Activated T-cell treated with anti-CD3 and anti-CD28 coated beads, Interleukin-2, amount 50 U/mL, for 4 hours (primary cell): ENCODE measurements around the gene MAP3K7CL. TPM values are rescaled to one million over a fixed set of nuclear protein-coding genes. Genes with fewer than 3 reads are reported as not detected.

Experiments
- ATAC-seq, 2 donors: fragments of 200-7000 bp; cut with Tn5 transposase; one replicate each; pipeline ENCODE4 v1.10.0; 2021
- DNase-seq: peaks from one replicate; pipeline ENCODE4 v3.0.0-alpha.2; 2020
- H3K27me3 Mint-ChIP-seq: one replicate; pipeline ENCODE4 v1.8.0; 2021; ENCODE audit warnings: low read depth, mixed read lengths
- H3K36me3 Mint-ChIP-seq: one replicate; pipeline ENCODE4 v1.8.0; 2022; ENCODE audit warnings: mixed read lengths; ENCODE audit not compliant: insufficient read depth
- H3K4me1 Mint-ChIP-seq: one replicate; pipeline ENCODE4 v1.8.0; 2021; ENCODE audit warnings: low read depth, mixed read lengths
- H3K4me3 Mint-ChIP-seq: one replicate; pipeline ENCODE4 v1.8.0; 2021; ENCODE audit warnings: mild to moderate bottlenecking, moderate library complexity, mixed read lengths
- H3K9me3 Mint-ChIP-seq: one replicate; pipeline ENCODE4 v1.8.0; 2021; ENCODE audit warnings: mixed read lengths
- total RNA-seq, 3 donors: library from RNA; stranded (reverse); gene quantifications; one replicate each; pipeline ENCODE4 v1.2.1, GENCODE V29; 2021

The MAP3K7CL gene
- total RNA-seq, 3 donors from 2014 or later, result 0.96 to 1.4 (median 1.3) TPM

DNA sequence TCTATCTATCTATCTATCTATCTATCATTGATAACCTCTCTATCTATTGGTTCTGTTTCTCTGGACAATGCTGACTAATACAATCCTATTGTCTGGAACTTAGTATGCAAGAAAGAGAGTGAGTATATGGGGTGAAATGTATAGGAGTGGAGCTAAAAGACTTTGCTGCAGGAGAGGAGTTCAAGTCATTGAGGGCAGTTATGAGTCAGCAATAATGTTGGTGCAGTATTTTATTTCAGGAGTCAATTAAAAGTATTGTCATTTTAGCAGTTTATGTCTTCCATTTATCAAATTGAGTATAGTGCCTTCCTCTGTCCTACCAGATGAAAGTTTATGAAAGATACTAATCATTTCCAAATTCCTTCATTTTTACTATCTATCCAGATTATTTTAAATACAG, 55.8 kb downstream of the MAP3K7CL start:
- DNase-seq, result no peak
- no peak for ATAC-seq
- Mint-ChIP-seq H3K36me3 (no peaks in the 10 kb centered on the region), H3K4me3 (no peak overlapping the region), H3K4me1 (peaks cover 13% of the 10 kb centered on the region), H3K9me3 (no peaks in the 10 kb centered on the region), H3K27me3 (peaks cover 2% of the 10 kb centered on the region)

DNA sequence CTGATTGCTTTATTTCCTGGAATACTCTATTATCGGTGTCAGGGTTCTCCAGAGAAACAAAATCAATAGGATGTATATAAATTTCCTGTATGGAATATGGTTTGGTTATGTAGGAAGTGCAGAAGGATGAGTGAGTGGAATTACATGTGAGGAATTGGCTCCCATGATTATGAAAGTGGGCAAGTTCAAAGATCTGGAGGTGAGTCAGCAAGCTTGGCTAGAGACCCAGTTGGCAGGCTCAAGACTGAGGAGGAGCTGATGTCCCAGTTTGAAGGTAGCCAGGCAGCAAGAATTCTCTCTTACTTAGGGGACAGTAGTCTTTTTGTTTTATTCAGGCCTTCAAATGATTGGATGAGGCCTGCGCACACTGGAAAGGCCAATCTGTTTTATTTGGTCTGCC, 57.5 kb downstream of the MAP3K7CL start:
- ATAC-seq (no peak), DNase-seq (no peak)
- Mint-ChIP-seq H3K4me3 (no peak overlapping the region), H3K27me3 (peaks cover 5% of the 10 kb centered on the region), H3K4me1 (no peaks in the 10 kb centered on the region), H3K9me3 (no peaks in the 10 kb centered on the region), H3K36me3 (no peaks in the 10 kb centered on the region)

GRCh38 chr21:29189353-29189752, 58.9 kb downstream of the MAP3K7CL start:
- no peak for ATAC-seq
- DNase-seq, result no peak
- no peaks in the 10 kb centered on the region for H3K36me3 Mint-ChIP-seq
- H3K9me3 Mint-ChIP-seq, result no peaks in the 10 kb centered on the region
- H3K4me1 Mint-ChIP-seq, result no peaks in the 10 kb centered on the region
- H3K27me3 Mint-ChIP-seq, result peaks cover 3% of the 10 kb centered on the region
- no peak overlapping the region for H3K4me3 Mint-ChIP-seq

DNA sequence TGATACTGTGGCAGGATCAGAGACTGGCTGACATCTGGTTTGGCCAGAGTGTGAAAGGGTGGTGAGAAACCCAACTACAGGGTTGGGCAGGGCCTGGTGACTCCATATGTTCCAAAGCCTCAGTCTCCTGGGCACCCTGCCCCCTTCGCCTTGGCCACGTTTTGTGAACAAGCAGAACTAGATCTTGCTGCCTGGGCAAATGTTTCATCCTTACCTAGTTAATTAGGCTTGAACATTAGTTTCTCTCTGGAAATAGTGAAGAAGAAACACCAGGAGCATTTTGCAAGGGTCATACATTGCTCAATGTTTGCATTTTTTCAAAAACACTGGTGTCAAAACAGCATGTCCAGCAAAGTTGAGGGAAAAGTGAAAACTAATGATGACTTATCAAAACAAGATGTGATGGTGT, 60.5 kb downstream of the MAP3K7CL start:
- peaks cover 14% of the 10 kb centered on the region for H3K4me1 Mint-ChIP-seq
- no peak for ATAC-seq
- H3K36me3 Mint-ChIP-seq, result no peaks in the 10 kb centered on the region
- no peaks in the 10 kb centered on the region for H3K9me3 Mint-ChIP-seq
- H3K4me3 Mint-ChIP-seq, result no peak overlapping the region
- peaks cover 3% of the 10 kb centered on the region for H3K27me3 Mint-ChIP-seq
- DNase-seq, result no peak

GRCh38 chr21:29193072-29193471, 62.6 kb downstream of the MAP3K7CL start:
- no peak for ATAC-seq
- H3K27me3 Mint-ChIP-seq, result peaks cover 3% of the 10 kb centered on the region

GRCh38 chr21:29193901-29194300, 63.5 kb downstream of the MAP3K7CL start:
- DNase-seq (no peak), ATAC-seq (no peak)
- Mint-ChIP-seq H3K4me3 (no peak overlapping the region), H3K36me3 (no peaks in the 10 kb centered on the region), H3K9me3 (peaks cover 12% of the 10 kb centered on the region), H3K27me3 (peaks cover 3% of the 10 kb centered on the region), H3K4me1 (peaks cover 28% of the 10 kb centered on the region)

More at GRCh38 chr21:29193072-29193471, 62.6 kb downstream of the MAP3K7CL start:
- DNase-seq, result no peak
- Mint-ChIP-seq H3K4me3 (no peak overlapping the region), H3K36me3 (no peaks in the 10 kb centered on the region), H3K9me3 (peaks cover 9% of the 10 kb centered on the region), H3K4me1 (peaks cover 27% of the 10 kb centered on the region)

DNA sequence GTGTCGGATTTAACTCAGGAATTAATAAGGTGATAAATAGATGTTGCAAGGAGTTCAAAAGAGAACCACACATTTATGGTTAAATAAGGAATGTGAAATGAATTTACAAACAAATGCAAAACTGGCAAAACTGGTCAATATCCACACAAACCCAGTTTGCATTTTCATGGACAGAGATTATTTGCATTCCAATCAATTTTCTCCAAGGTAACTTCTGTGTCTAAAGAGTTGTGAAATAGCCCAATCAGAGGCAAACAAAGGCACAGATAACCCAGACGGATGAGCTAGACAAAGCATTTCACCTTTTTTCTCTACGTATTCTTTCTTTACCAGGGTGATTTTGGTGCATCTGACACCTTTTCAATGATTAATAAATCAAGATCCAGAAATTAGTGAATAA, 63.9 kb downstream of the MAP3K7CL start:
- Mint-ChIP-seq H3K9me3 (peaks cover 17% of the 10 kb centered on the region), H3K27me3 (peaks cover 3% of the 10 kb centered on the region), H3K36me3 (no peaks in the 10 kb centered on the region), H3K4me3 (no peak overlapping the region), H3K4me1 (peaks cover 28% of the 10 kb centered on the region)
- ATAC-seq (no peak), DNase-seq (no peak)

GRCh38 chr21:29194847-29195246, 64.4 kb downstream of the MAP3K7CL start:
- peaks cover 3% of the 10 kb centered on the region for H3K27me3 Mint-ChIP-seq
- no peak overlapping the region for H3K4me3 Mint-ChIP-seq
- peaks cover 18% of the 10 kb centered on the region for H3K9me3 Mint-ChIP-seq
- DNase-seq (no peak), ATAC-seq (no peak)
- peaks cover 28% of the 10 kb centered on the region for H3K4me1 Mint-ChIP-seq
- no peaks in the 10 kb centered on the region for H3K36me3 Mint-ChIP-seq

DNA sequence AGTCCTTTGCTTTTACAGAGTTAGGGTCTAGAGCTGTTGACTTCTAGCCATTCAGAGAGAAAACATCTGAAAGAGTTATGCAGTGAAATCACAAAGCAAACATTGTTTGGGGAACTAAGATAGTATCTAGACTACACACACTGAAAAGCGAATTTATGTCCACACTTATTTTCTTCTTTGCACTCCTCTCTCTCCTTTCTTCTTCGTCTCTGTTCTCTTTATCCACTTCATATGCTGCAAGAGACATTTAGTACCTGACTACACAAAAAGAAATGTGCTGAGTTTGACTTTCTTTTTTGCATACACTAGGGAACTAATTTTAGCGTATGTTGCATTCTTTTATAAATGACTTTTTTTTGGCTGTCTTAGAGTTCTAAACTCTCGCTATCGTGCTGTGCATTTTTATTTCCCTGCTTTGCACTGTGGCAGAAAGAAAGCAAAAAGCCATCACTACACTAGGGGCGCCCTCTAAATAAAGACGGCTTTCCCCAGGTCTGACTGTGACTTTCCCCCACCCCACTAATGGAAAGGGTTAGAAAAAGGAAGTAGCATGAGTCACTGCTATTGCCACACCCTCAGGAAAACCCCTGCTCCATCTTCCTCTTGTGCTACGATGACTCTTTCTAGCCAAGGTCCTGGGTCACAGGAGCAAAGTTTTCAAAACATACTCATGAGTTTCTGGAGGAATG, 65.7 kb downstream of the MAP3K7CL start:
- peak; percentile 97 to 99 for ATAC-seq
- H3K4me1 Mint-ChIP-seq, result peaks cover 28% of the 10 kb centered on the region

GRCh38 chr21:29196670-29197191, 66.3 kb downstream of the MAP3K7CL start:
- H3K9me3 Mint-ChIP-seq, result peaks cover 31% of the 10 kb centered on the region
- H3K4me1 Mint-ChIP-seq, result peaks cover 30% of the 10 kb centered on the region
- H3K4me3 Mint-ChIP-seq, result peak overlapping the region; percentile 78
- ATAC-seq (peak; percentile 13 to 18), DNase-seq (no peak)
- peaks cover 3% of the 10 kb centered on the region for H3K36me3 Mint-ChIP-seq
- H3K27me3 Mint-ChIP-seq, result no peaks in the 10 kb centered on the region

More for the DNA sequence above, 65.7 kb downstream of the MAP3K7CL start:
- DNase-seq, result peak; percentile 54
- H3K9me3 Mint-ChIP-seq, result peaks cover 25% of the 10 kb centered on the region
- H3K27me3 Mint-ChIP-seq, result peaks cover 3% of the 10 kb centered on the region
- peaks cover 3% of the 10 kb centered on the region for H3K36me3 Mint-ChIP-seq
- peak overlapping the region; percentile 78 for H3K4me3 Mint-ChIP-seq

- ATAC-seq, result no peak
Observed at GRCh38 chr21:29201186-29201585, 70.7 kb downstream of the MAP3K7CL start.

DNA sequence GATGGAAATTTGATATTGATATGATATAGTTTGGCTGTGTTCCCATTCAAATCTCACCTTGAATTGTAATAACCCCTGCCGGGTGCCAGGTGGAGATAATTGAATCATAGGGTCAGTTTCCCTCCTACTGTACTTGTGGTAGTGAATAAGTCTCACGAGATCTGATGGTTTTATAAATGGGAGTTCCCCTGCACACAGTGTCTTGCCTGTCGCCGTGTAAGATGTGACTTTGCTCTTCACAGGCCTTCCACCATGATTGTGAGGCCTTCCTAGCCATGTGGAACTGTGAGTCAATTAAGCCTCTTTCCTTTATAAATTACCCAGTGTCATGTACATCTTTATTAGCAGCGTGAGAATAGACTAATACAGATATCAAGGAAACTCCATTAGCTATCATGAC, 74.6 kb downstream of the MAP3K7CL start:
- Mint-ChIP-seq H3K27me3 (no peaks in the 10 kb centered on the region), H3K9me3 (peaks cover 27% of the 10 kb centered on the region), H3K36me3 (peaks cover 3% of the 10 kb centered on the region), H3K4me1 (peaks cover 22% of the 10 kb centered on the region), H3K4me3 (no peak overlapping the region)
- ATAC-seq (no peak), DNase-seq (no peak)

More at GRCh38 chr21:29201186-29201585, 70.7 kb downstream of the MAP3K7CL start:
- DNase-seq, result no peak
- H3K27me3 Mint-ChIP-seq, result no peaks in the 10 kb centered on the region
- H3K36me3 Mint-ChIP-seq, result peaks cover 3% of the 10 kb centered on the region
- H3K4me3 Mint-ChIP-seq, result no peak overlapping the region
- peaks cover 44% of the 10 kb centered on the region for H3K9me3 Mint-ChIP-seq
- H3K4me1 Mint-ChIP-seq, result peaks cover 13% of the 10 kb centered on the region

- DNase-seq (no peak), ATAC-seq (no peak)
- H3K9me3 Mint-ChIP-seq, result peaks cover 21% of the 10 kb centered on the region
- H3K36me3 Mint-ChIP-seq, result peaks cover under 1% of the 10 kb centered on the region
- peaks cover 24% of the 10 kb centered on the region for H3K4me1 Mint-ChIP-seq
- no peak overlapping the region for H3K4me3 Mint-ChIP-seq
- H3K27me3 Mint-ChIP-seq, result no peaks in the 10 kb centered on the region
Observed at GRCh38 chr21:29205988-29206387, 75.5 kb downstream of the MAP3K7CL start.

GRCh38 chr21:29206445-29206844, 76.0 kb downstream of the MAP3K7CL start:
- Mint-ChIP-seq H3K4me3 (no peak overlapping the region), H3K4me1 (peaks cover 22% of the 10 kb centered on the region), H3K9me3 (peaks cover 19% of the 10 kb centered on the region), H3K36me3 (no peaks in the 10 kb centered on the region), H3K27me3 (no peaks in the 10 kb centered on the region)
- ATAC-seq (no peak), DNase-seq (no peak)

- Mint-ChIP-seq H3K36me3 (no peaks in the 10 kb centered on the region), H3K4me3 (no peak overlapping the region), H3K9me3 (peaks cover 12% of the 10 kb centered on the region), H3K4me1 (peaks cover 22% of the 10 kb centered on the region), H3K27me3 (no peaks in the 10 kb centered on the region)
- no peak for DNase-seq
- no peak for ATAC-seq
Observed at GRCh38 chr21:29207201-29207600, 76.8 kb downstream of the MAP3K7CL start.
